Right ventricle myocardium inferior (tissue), 1 donor: Measurements from ENCODE around the gene CKB. TPM values are rescaled to one million over a fixed set of nuclear protein-coding genes. Genes with fewer than 3 reads are reported as not detected.
"Not testable (repeated sequence)": the region's sequence is repeated elsewhere in the genome, so short reads cannot be mapped to it uniquely, and the experiment has no call there.

Experiments used
- ATAC-seq: fragments of 200-7000 bp; cut with Tn5 transposase; one replicate; pipeline ENCODE4 v1.9.1; 2020; ENCODE audit warnings: mild to moderate bottlenecking, moderate library complexity
- DNase-seq: peaks from one replicate; pipeline ENCODE4 v3.0.0; 2021; ENCODE audit errors: missing footprints
- intact Hi-C: fragments of 100-400 bp; cut with DNase I; formaldehyde crosslinking; loops from one replicate; pipeline ENCODE4 v1.11.0; 2022
- total RNA-seq: library from RNA; stranded (reverse); fragmentation: NEBNext Ultra II Directional; extraction: Animal tissue kit (Norgen Biotek cat#: 25700); gene quantifications from one replicate; pipeline ENCODE4 v1.2.1, GENCODE V29; 2021
- donor health status: DM: no; HTN: yes; CAD: no; lungs with severe emphysema.

The CKB gene
- total RNA-seq, 1 donor from 2014 or later: 577 TPM

DNA sequence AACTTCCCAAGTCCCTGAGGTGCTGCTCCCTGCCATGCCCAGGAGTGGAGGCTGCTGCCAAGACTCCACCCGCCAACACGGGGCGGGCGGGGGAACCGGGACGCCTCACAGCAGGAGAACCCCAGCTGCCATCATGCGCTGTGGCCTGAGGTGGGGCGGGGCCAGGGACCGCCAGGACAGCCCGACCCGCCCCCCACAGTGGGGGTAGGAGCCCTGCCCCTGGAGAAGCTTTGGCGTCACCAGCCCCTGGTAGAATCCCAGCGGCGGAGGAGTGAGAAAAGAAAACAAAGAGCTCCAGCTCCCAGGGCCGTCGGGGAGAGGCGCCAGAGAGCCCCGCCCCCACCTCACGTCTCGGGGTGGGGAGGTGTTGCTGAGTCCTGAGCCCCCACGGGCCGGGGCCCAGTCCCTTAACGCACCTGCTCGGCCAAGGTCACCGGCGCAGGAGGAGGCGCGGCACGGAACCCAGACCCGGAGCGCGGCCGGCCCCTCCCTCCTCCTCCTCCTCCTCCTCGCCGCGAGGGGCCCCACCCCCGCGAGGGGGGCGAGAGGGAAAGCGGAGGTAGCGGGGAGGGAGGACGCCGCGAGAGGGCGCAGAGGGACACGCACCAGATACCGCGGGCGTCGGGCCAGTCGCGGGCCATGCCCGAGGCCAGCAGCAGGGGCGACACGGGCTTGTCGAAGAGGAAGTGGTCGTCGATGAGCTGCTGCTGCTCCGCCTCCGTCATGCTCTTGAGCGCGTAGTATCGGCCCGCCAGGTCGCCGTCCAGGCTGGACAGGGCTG, 1.8 kb downstream of the CKB start:
- peak; percentile 47 for ATAC-seq
- intact Hi-C loops: no loop called here
- peak; percentile 94 for DNase-seq

- ATAC-seq: no peak
- intact Hi-C loops: no loop called here
- DNase-seq: no peak
Observed at GRCh38 chr14:103520269-103520656, 2.4 kb downstream of the CKB start.

DNA sequence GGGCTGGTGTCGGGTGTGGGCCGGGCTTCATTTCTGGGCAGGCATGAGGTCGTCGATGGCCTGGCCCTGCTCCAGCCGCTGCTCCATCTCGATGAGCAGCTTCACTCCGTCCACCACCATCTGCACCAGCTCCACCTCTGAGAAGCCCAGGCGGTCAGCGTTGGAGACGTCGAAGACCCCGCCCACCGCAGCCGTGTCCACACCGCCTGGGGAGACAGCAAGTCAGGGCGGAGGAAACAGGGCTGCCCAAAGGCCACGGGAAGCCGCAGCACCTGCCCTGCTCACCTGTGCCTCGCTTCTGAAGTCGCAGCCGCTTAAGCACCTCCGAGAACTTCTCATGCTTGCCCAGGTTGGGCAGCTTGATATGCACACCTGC, 2.8 kb downstream of the CKB start:
- ATAC-seq (no peak), DNase-seq (no peak)
- intact Hi-C loops: loop anchor here (2.0 kb wide), 1 partner anchor 27 kb away; no protein-coding TSS in a partner anchor

DNA sequence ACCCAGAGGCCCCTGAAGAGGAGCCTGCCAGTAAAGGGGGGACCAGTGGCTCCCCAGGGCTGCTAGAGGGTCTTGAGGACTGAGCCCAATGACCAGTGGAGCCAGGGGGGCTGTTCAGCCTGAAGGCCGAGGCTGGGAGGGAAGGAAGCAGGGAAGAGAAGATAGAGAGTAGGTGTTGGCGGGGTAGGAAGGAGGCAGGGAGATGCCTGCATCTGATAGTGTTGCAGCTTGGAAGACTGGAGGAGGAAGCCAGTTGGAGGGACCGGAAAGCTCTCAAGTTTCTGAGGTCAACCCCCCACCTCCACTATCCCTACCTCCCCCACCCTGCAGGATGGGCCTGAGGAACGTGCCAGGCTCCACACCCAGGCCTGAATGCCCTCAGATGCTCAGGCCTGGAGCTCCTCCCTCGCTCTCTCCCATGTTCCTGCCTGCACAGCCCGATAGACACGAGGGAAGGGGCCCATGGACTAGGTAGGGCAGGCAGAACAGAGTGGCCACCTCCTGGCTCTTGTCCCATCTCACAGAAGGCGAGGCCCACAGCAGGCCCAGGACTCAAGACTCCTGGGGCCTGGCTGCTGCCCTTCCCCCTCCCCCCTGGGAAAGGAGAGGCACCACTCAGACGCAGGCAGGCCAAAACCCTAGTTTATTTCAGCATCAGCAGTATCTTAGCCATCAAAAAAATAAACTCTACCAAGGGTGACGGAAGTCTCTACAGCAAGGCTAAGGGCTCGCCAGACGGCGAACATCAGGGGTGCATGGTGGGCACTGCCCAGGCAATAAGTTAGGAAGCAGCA, 3.4 kb downstream of the CKB start:
- ATAC-seq (no peak), DNase-seq (no peak)
- intact Hi-C loops: loop anchor here (2.0 kb wide), 1 partner anchor 28 kb away; no protein-coding TSS in a partner anchor

DNA sequence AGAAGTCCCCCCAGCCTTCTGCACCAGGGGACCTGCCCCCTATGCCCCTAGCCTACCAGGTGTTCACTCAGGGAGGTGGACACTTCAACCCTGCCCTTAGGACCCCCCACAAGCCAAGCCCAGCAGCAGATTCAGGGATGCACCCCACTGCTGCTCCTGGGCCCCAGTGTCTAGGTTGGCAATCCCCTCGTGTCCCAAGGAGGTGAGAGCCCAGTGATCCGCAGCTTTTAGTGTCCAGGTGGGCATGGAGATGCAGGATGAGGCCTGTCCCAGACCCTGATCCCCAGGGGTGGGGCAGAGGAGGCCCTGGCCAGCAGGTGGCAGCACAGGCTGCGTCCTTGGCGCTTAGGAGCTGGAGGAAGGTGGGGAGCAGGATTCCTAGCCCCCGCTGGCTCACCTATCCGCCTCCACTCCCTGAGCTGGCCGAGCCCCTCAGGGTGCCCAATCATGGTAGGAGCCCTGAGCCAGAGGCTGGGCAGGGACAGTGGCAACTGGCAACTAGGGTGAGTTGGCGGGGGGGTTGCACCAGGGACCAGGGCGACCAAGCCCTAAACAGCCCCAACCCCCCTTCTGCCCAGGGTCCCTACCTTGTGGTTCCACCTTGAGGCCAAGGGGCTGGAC, 4.1 kb downstream of the CKB start:
- intact Hi-C loops: loop anchor here (2.0 kb wide), 1 partner anchor 28 kb away; no protein-coding TSS in a partner anchor
- DNase-seq (peak; percentile 81), ATAC-seq (peak; percentile 44)

- intact Hi-C loops: loop anchor here (2.0 kb wide), 1 partner anchor 29 kb away; no protein-coding TSS in a partner anchor
- ATAC-seq: peak; percentile 21
- DNase-seq: no peak
Observed at GRCh38 chr14:103517721-103518421, 4.8 kb downstream of the CKB start.

GRCh38 chr14:103517174-103517566, 5.5 kb downstream of the CKB start:
- intact Hi-C loops: no loop called here
- no peak for ATAC-seq
- DNase-seq: no peak

GRCh38 chr14:103516426-103517173, 6.0 kb downstream of the CKB start:
- intact Hi-C loops: no loop called here
- ATAC-seq (no peak), DNase-seq (no peak)

DNA sequence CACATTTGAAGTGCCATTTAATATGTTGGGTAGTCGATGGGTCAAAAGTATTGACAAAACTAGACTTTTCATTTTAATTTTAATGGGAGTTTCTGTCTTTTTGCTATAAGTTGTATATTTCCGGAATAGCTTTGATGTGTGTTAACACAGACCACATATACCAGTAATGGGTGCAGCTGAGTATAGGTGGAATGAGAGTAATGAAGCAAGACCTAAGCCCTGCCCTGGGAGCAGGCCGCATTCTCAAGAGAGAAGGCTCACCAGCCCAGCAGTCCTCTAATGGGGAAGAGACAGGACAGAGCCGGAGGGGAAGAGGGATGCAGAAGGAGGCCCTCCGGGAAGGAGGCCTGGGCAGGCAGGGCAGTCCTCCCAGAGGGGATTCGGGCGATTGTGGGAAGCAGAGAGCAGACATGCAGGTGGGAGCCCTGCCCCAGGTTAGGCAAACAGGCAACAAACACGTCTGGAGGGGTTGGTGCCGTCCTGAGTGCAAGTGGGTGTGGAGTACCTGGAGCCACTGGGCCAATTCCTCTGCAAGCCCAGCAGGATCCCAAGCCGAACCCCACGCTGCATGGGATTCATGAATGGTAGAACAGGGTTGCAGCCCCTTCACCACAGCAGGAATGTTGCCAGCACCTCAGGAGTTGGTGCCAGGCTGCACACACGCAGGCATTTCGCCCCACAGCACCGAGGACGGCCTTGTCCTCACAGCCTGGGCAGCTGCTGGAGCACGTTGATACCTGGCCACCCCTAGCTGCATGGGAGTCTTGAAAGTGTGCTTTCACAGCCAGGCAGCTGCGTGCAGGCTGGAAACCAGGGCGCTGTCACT, 7.8 kb downstream of the CKB start:
- ATAC-seq (no peak), DNase-seq (no peak)
- intact Hi-C loops: no loop called here

- ATAC-seq: peak; percentile 68
- DNase-seq: no peak
- intact Hi-C loops: no loop called here
Observed at GRCh38 chr14:103512701-103513611, 9.7 kb downstream of the CKB start.

- DNase-seq, intact Hi-C loops, ATAC-seq: not testable (repeated sequence)
Observed at GRCh38 chr14:103512180-103512579, 10.4 kb downstream of the CKB start.

GRCh38 chr14:103510724-103511693, 11.6 kb downstream of the CKB start:
- DNase-seq (peak; percentile 20), ATAC-seq (no peak)
- intact Hi-C loops: no loop called here

GRCh38 chr14:103509864-103510723, 12.5 kb downstream of the CKB start:
- intact Hi-C loops: no loop called here
- DNase-seq (no peak), ATAC-seq (no peak)

DNA sequence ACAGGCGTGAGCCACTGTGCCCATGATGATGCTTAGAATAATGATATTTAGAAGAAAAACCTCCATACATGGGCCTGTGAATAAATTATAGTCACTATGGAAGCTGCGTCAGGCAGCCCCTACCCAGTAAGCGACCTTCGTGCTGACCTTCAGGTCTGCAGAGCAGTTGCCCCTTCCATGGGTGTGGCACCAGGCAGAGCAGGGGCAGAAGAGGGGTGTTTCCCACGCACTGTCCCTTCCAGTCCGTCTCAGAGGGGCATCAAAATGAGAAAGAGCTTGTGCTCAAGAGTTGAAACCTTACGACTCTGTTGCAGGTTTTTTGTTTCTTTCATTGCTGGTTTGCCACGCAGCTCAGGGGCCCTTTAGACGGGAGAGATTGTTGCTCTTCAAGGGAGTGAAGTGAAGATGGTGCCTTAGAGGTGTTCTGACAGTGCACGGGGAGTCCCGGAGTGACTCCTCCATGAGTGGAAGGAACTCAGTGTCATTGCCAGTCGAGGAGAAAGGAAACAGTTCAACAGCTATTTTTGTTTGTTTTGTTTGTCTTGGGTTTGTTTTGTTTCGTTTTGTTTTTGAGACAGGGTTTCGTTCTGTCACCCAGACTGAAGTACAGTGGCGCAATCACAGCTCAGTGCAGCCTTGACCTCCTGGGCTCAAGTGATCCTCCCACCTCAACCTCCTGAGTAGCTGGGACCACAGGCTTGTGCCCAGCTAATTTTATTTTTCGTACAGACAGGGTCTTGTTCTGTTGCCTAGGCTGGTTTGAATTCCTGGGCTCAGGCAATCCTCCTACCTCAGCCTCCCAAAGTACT, 13.9 kb downstream of the CKB start:
- intact Hi-C loops: no loop called here
- DNase-seq (no peak), ATAC-seq (no peak)
